Endothelial cell of umbilical vein (primary cell): ENCODE data around the gene NMNAT1. TPM values are rescaled to one million over a fixed set of nuclear protein-coding genes. Genes with fewer than 3 reads are reported as not detected.
"Not testable (repeated sequence)": the region's sequence is repeated elsewhere in the genome, so short reads cannot be mapped to it uniquely, and the experiment has no call there.

Experiments used
- BruUV-seq: library from RNA; stranded (reverse); fragments of 400-500 nt; replicated peaks from 2 replicates; lab custom pipeline; 2021; lab: Mats Ljungman, UMichigan
- CTCF ChIA-PET: fragments of 300-600, 350-600 bp; sonication (Branson Sonifier 250); formaldehyde crosslinking; loops from one replicate; lab custom pipeline; 2021; ENCODE audit warnings: antibody characterized with exemption, inconsistent platforms; lab: Charles Lee
- POLR2A ChIA-PET: fragments of 300-600, 350-600 bp; sonication (Branson Sonifier 250); formaldehyde crosslinking; loops from one replicate; lab custom pipeline; 2021; ENCODE audit warnings: antibody characterized with exemption, inconsistent platforms; lab: Charles Lee
- DNase-seq: peaks from one replicate; pipeline ENCODE4 v3.0.0-alpha.2; 2011; ENCODE audit warnings: low read depth, low spot score
- FAIRE-seq: peaks from 2 replicates; lab custom pipeline; 2011; peaks lifted over from hg19 to GRCh38; lab: Jason Lieb, UNC
- H2AFZ ChIP-seq: 2 replicates; pipeline ENCODE4 v1.6.0; 2012; ENCODE audit warnings: low read depth, low read length, control low read depth, inconsistent platforms
- H3K27ac ChIP-seq: 2 replicates; pipeline ENCODE4 v1.5.1; 2011; ENCODE audit warnings: low read depth, mild to moderate bottlenecking, control low read depth, low read length, moderate library complexity; ENCODE audit not compliant: insufficient read depth
- H3K27me3 ChIP-seq, 2 experiments: 2 replicates each; pipeline versions ENCODE4 v1.6.0 to v1.6.1; 2011; ENCODE audit warnings: low read length in 2 of 2, mixed read lengths in 1 of 2; ENCODE audit not compliant: control insufficient read depth in 2 of 2, insufficient read depth in 2 of 2
- H3K36me3 ChIP-seq, 2 experiments: 2 replicates in 1 of 2; 3 replicates in 1 of 2; pipeline ENCODE4 v1.5.1; 2011; ENCODE audit warnings: low read length in 2 of 2, mild to moderate bottlenecking in 1 of 2, moderate library complexity in 1 of 2; ENCODE audit not compliant: control insufficient read depth in 2 of 2, insufficient read depth in 2 of 2; ENCODE audit errors: extremely low read depth in 1 of 2
- H3K4me1 ChIP-seq: 3 replicates; pipeline ENCODE4 v1.5.1; 2011; ENCODE audit warnings: mild to moderate bottlenecking, low read length; ENCODE audit not compliant: control insufficient read depth, insufficient read depth; ENCODE audit errors: extremely low read depth
- H3K4me2 ChIP-seq: 2 replicates; pipeline ENCODE4 v1.6.1; 2011; ENCODE audit warnings: low read length, control low read depth, mixed read lengths; ENCODE audit not compliant: insufficient read depth
- H3K4me3 ChIP-seq, 3 experiments: fragments of 200-600 bp in 1 of 3; sonication (generic), shearing (Covaris generic) in 1 of 3; replicated peaks in 1 of 3; 2 replicates each; pipeline ENCODE4 v1.5.1; 2011 to 2016; ENCODE audit warnings: control low read depth in 3 of 3, low read length in 3 of 3, mild to moderate bottlenecking in 2 of 3, inconsistent platforms in 1 of 3, low read depth in 1 of 3, moderate library complexity in 1 of 3; ENCODE audit not compliant: insufficient read depth in 1 of 3
- H3K79me2 ChIP-seq: 2 replicates; pipeline ENCODE4 v1.6.0; 2012; ENCODE audit warnings: low read length, inconsistent platforms; ENCODE audit not compliant: control insufficient read depth, insufficient read depth
- H3K9ac ChIP-seq: replicated peaks from 2 replicates; pipeline ENCODE3; 2011; ENCODE audit warnings: low read length, control low read depth; ENCODE audit not compliant: insufficient read depth; ENCODE audit errors: extremely low read depth
- H3K9me1 ChIP-seq: replicated peaks from 3 replicates; pipeline ENCODE4 v1.6.0; 2011; ENCODE audit warnings: mild to moderate bottlenecking, low read length; ENCODE audit not compliant: control insufficient read depth, insufficient read depth; ENCODE audit errors: extremely low read depth
- H3K9me3 ChIP-seq: replicated peaks from 2 replicates; pipeline ENCODE4 v1.5.1; 2012; ENCODE audit warnings: low read length, inconsistent platforms; ENCODE audit not compliant: control insufficient read depth, insufficient read depth
- H4K20me1 ChIP-seq: replicated peaks from 2 replicates; pipeline ENCODE3; 2011; ENCODE audit warnings: mild to moderate bottlenecking, low read length; ENCODE audit not compliant: control insufficient read depth, insufficient read depth; ENCODE audit errors: extremely low read depth
- CTCF ChIP-seq, 2 donors: IDR thresholded peaks; 1 replicate in 1 of 2; 2 replicates in 1 of 2; pipeline ENCODE4 v1.5.1; 2011; ENCODE audit warnings: low read length in 2 of 2, mild to moderate bottlenecking in 2 of 2, moderate library complexity in 2 of 2, control low read depth in 1 of 2, inconsistent platforms in 1 of 2, low read depth in 1 of 2; ENCODE audit not compliant: insufficient read depth in 1 of 2; ENCODE audit errors: extremely low read depth in 1 of 2
- EZH2 ChIP-seq: IDR thresholded peaks from 2 replicates; pipeline ENCODE4 v1.6.1; 2012; ENCODE audit warnings: borderline replicate concordance, low read depth, mild to moderate bottlenecking, moderate library complexity, low read length, inconsistent platforms; ENCODE audit not compliant: severe bottlenecking
- FOS ChIP-seq: IDR thresholded peaks from 2 replicates; pipeline ENCODE4 v1.6.1; 2011; ENCODE audit warnings: mild to moderate bottlenecking, low read length, moderate library complexity, borderline replicate concordance; ENCODE audit not compliant: insufficient read depth
- GATA2 ChIP-seq: IDR thresholded peaks from 2 replicates; pipeline ENCODE4 v1.7.0; 2011; ENCODE audit warnings: low read depth, mild to moderate bottlenecking, moderate library complexity, mixed read lengths, low read length; ENCODE audit not compliant: insufficient read length, insufficient read depth
- JUN ChIP-seq: IDR thresholded peaks from 2 replicates; pipeline ENCODE4 v1.6.1; 2011; ENCODE audit warnings: borderline replicate concordance, low read depth; ENCODE audit not compliant: insufficient read length, insufficient read depth
- MAX ChIP-seq: IDR thresholded peaks from 2 replicates; pipeline ENCODE4 v1.6.1; 2011; ENCODE audit not compliant: insufficient read depth, insufficient read length
- MYC ChIP-seq: IDR thresholded peaks from one replicate; pipeline ENCODE4 v1.6.1; 2011; ENCODE audit warnings: mild to moderate bottlenecking, low read depth, low read length
- POLR2A ChIP-seq: IDR thresholded peaks from 2 replicates; pipeline ENCODE4 v1.6.1; 2012; ENCODE audit warnings: low read depth, mild to moderate bottlenecking, control low read depth, low read length
- POLR2AphosphoS5 ChIP-seq: IDR thresholded peaks from 2 replicates; pipeline ENCODE4 v1.6.1; 2012; ENCODE audit warnings: low read depth, mild to moderate bottlenecking, control low read depth, low read length, moderate library complexity; ENCODE audit not compliant: insufficient read depth
- dilution Hi-C: fragments of 300-500 bp; cut with MboI; formaldehyde crosslinking; loops from one replicate; pipeline ENCODE4 v1.15.0; 2019; ENCODE audit warnings: low sequenced_read_pairs; ENCODE audit not compliant: extremely low pct_ligation_motif_present
- intact Hi-C: fragments of 100-400 bp; cut with micrococcal nuclease; formaldehyde crosslinking; loops from one replicate; pipeline ENCODE4 v1.10.0; 2022
- polyA plus RNA-seq, 4 experiments: library from polyadenylated mRNA; depleted of rRNA in 3 of 4; stranded (reverse) in 3 of 4; unstranded in 1 of 4; fragments of >200 nt; gene quantifications; 2 replicates each; pipeline versions ENCODE4 v1.2.1 to v1.2.3, GENCODE V29; 2011 to 2012; ENCODE audit warnings: missing spikeins in 1 of 4
- total RNA-seq: library from RNA; stranded (reverse); gene quantifications from 2 replicates; pipeline ENCODE4 v1.2.3, GENCODE V29; 2021

The NMNAT1 gene
- total and polyA plus RNA-seq, 2 donors (not counting 3 experiments of a cell fraction or from before 2014, with no cell fraction given) = 4.8 to 9.8 TPM

GRCh38 chr1:10020086-10020485 is 76.8 kb downstream of the NMNAT1 start:
- Histone ChIP-seq H3K27me3 (peaks cover 0 to 3% of the 10 kb centered on the region in 2 experiments), H3K9ac (no peak overlapping the region), H2AFZ (no peak overlapping the region), H3K27ac (no peak overlapping the region), H3K9me3 (no peaks in the 10 kb centered on the region), H4K20me1 (no peaks in the 10 kb centered on the region), H3K4me3 (no peak overlapping the region), H3K9me1 (no peaks in the 10 kb centered on the region), H3K4me2 (no peak overlapping the region), H3K4me1 (no peaks in the 10 kb centered on the region), H3K36me3 (no peaks in the 10 kb centered on the region), H3K79me2 (no peaks in the 10 kb centered on the region)
- CTCF ChIA-PET = interaction anchor here (1.3 kb wide), 1 partner anchor 70 kb away, joined by 6 read pairs; no protein-coding TSS in a partner anchor
- no TSS peak for BruUV-seq
- TF ChIP-seq FOS (no peak), MYC (no peak), MAX (no peak), CTCF (IDR thresholded peaks at IDR 0.05; ENCODE audit: extremely low read depth in 1 of 2, insufficient read depth in 1 of 2, low read depth in 1 of 2, low read length in 2 of 2) (no peak), EZH2 (no peak), JUN (no peak), POLR2AphosphoS5 (no peak), POLR2A (no peak), GATA2 (no peak)
- POLR2A ChIA-PET = interaction anchor here (0.5 kb wide), 1 partner anchor 14 kb away, joined by 3 read pairs; no protein-coding TSS in a partner anchor
- dilution Hi-C loops = no loop called here
- DNase-seq = no peak
- intact Hi-C loops = no loop called here
- peak; percentile 4 for FAIRE-seq

- not testable (repeated sequence) for H2AFZ ChIP-seq
Measured at GRCh38 chr1:10020678-10021077, 77.4 kb downstream of the NMNAT1 start.

GRCh38 chr1:10021992-10022391 is 78.7 kb downstream of the NMNAT1 start:
- dilution Hi-C loops, FAIRE-seq, H3K4me1 ChIP-seq, H3K27ac ChIP-seq, H3K79me2 ChIP-seq, H3K4me2 ChIP-seq, H3K9me3 ChIP-seq, intact Hi-C loops, DNase-seq, BruUV-seq, H3K9me1 ChIP-seq, H4K20me1 ChIP-seq, POLR2A ChIA-PET, H3K4me3 ChIP-seq, H3K9ac ChIP-seq, CTCF ChIA-PET, H3K27me3 ChIP-seq, H2AFZ ChIP-seq, H3K36me3 ChIP-seq: not testable (repeated sequence)

More at GRCh38 chr1:10020678-10021077, 77.4 kb downstream of the NMNAT1 start:
- FAIRE-seq, H4K20me1 ChIP-seq, H3K9ac ChIP-seq, H3K4me3 ChIP-seq, H3K4me1 ChIP-seq, H3K27me3 ChIP-seq, BruUV-seq, H3K27ac ChIP-seq, dilution Hi-C loops, H3K4me2 ChIP-seq, DNase-seq, H3K79me2 ChIP-seq, intact Hi-C loops, POLR2A ChIA-PET, H3K9me1 ChIP-seq, H3K9me3 ChIP-seq, H3K36me3 ChIP-seq: not testable (repeated sequence)
- CTCF ChIA-PET = interaction anchor here (0.6 to 1.3 kb wide), 2 partner anchors 27 to 70 kb away, joined by 3 to 6 read pairs; no protein-coding TSS in a partner anchor
